Measurements from ENCODE around the gene FDX1.

Gene FDX1

GRCh38 chr11:110508786-110509185, 79.0 kb downstream of the FDX1 start:
- DNase-seq (ENCODE audit: low spot score): peak; percentile 22

GRCh38 chr11:110509472-110509871, 79.7 kb downstream of the FDX1 start:
- DNase-seq (ENCODE audit: low spot score): no peak

- DNase-seq (ENCODE audit: low spot score): no peak
Measured at GRCh38 chr11:110512026-110512425, 82.3 kb downstream of the FDX1 start.

- DNase-seq (ENCODE audit: low spot score): no peak
Measured at GRCh38 chr11:110513259-110513801, 83.6 kb downstream of the FDX1 start.

- no peak for DNase-seq (ENCODE audit: low spot score)
Measured at GRCh38 chr11:110513846-110514437, 84.2 kb downstream of the FDX1 start.
